HG03342 (cell line): ENCODE measurements around the gene TAOK2.
"Not testable (repeated sequence)": the region's sequence is repeated elsewhere in the genome, so short reads cannot be mapped to it uniquely, and the experiment has no call there.

Experiments used
- ATAC-seq: cut with Tn5 transposase; IDR thresholded peaks from one replicate; pipeline ENCODE4 v1.9.1; 2021; ENCODE audit warnings: mild to moderate bottlenecking, moderate library complexity; ENCODE audit not compliant: unreplicated experiment

The TAOK2 gene

DNA sequence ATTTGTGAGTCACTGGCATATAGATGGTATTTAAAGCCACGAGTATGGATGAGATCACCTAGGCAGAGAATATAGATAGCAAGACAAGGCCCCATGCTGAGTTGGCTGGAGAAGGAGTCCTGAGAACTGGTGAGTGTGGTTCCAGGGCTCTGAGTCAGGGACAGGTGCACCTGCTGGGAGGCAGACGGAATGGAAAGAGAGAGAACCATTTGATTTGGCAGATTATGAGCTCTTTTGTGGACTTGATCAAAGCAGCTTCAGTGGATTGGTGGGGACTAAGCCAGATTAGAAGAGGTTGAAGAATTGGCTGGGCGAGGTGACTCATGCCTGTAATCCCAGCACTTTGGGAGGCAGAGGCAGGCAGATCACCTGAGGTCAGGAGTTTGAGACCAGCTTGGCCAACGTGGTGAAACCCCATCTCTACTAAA, 45.1 kb downstream of the TAOK2 start:
- no peak for ATAC-seq

GRCh38 chr16:30022887-30023286, 49.2 kb downstream of the TAOK2 start, which contains the start of gene C16orf92:
C16orf92 (plus strand) TSS chr16:30023198; CDS start chr16:30023341, 143 bp downstream.
- ATAC-seq = no peak

- ATAC-seq = no peak
Measured at GRCh38 chr16:30023586-30023985, 49.9 kb downstream of the TAOK2 start.

DNA sequence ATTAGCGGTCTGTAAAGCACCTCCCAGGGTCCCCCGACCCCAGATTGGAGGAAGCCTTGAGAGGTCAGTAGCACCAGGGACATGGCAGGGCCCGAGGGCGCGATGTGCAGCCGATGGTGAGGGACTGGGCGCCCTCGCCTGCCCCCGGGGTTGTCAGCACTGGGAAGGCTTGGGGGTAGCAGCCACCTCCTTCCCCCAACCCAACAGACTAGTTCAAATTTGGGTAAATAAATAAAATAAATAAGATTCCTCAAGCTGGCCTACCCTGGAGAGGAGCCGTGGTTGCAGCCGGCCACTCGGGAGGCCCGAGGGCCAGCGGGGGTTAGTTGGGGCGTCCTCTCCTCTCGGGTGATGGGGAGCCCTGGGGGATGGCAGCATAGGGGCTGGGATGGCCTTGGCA, 50.8 kb downstream of the TAOK2 start:
- no peak for ATAC-seq

DNA sequence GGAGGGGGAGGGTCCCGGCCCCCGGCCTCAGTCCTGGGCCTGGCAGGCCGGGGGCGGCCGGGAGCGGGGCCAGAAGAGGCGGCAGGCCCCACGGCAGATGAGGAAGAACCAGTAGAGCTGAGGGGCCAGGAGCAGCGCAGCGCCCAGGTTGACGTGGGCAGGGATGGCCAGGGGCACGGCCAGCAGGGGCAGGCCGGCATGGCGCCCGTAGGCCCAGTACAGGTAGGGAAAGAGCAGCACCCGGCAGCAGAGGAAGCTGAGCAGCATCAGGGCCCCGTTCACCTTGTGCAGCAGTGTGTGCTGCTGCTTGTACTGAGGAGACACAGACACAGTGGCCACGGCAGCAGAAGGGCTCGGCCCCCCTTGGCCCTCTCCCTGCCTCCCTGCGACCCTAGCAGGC, 51.5 kb downstream of the TAOK2 start:
- ATAC-seq = no peak

- ATAC-seq = no peak
Measured at GRCh38 chr16:30025574-30025973, 51.9 kb downstream of the TAOK2 start.

DNA sequence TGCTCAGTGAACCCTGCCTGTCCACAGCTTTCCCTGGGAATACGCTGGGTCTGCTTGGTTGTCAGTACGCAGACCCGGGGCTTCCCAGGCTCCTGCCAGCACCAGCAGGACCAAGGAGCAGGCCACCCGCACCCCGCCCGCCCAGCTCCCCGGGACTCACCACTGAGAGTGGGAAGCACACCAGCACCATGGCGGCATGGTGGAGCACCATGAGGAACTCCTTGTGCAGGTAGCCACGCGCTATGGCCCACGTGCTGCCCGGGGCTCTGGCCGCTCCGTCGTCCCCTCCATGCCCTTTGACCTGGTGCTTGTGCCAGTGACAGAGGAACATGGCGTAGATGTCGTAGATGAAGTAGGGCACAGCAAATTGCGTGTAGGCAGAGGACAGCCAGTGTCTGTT, 52.8 kb downstream of the TAOK2 start:
- ATAC-seq = no peak

DNA sequence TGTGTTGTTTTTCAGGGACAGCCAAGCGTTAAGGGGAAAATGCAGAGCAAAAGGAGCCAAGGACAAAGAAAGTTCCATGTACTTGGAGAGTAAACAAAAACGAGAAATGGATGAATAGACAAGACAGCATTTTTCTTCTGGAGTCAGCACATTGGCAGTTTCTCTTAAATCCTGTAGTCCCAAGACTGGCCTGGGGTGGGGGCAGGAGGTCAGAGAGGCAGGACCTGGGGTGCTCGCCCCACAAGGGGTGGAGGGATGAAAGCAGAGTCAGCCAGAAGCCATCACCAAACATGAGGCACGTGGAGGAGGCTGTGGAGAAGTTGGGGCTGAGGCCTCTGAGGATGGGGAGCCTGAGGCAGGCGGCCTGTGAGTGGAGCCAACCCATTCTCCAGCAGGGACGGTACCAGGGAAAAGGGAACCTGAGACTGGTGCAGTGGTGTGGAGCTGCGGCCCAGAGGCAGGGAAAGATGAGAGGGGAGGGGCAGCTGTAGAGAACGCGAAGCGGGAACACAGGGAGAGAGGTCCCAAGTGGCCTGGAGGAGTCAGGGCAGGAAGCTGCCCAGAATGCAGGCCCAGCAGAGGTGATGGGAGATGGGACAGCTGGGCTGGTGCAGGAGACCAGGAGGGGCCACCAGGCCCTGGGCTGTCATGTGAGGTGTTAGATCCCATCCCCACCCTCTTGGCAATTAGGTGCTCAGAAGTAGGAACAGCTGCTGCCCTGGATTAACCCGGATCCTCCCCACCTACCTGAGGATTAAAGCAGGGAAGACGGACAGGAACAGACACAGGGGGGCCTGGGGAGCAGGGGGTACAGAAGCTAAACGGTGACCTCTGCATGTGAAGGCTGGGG, 54.1 kb downstream of the TAOK2 start:
- no peak for ATAC-seq

DNA sequence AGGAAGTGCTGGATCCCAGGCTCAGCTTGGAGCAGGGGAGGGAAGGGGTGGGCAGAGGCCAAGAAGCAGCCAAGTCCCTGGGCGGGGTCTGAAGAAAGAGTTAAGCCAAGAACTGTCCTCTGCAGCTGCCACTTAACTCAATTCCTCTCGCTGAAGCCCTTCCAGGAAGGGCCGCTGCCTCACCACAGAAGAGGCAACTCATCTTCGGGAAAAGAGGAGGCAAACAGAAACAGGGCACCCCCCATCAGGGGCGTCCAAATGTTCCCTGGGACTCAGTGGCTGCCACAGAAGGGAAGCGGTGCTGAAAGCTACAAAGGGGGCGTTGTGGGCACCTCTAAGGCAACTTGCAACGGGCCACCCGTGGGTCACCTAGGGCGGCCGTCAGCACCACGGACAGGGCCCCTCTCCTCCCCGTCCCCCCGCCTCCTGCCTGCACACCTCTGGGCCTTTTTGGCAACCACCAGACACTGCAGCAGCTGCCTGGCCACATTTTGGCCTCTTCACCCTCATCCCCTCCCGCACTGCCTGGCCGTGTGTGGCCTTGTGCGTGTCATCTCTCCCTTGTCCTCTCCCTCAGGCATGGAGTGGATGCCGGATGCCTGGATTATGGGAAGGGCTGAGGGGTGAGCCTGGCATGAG, 54.9 kb downstream of the TAOK2 start:
- ATAC-seq = no peak

- ATAC-seq = no peak
Measured at GRCh38 chr16:30030011-30030685, 56.5 kb downstream of the TAOK2 start.

GRCh38 chr16:30030841-30031413, 57.3 kb downstream of the TAOK2 start, which contains the start of gene TLCD3B:
TLCD3B (minus strand) TSS chr16:30031271; CDS start chr16:30030527, 744 bp downstream.
- no peak for ATAC-seq

- ATAC-seq = no peak
Measured at GRCh38 chr16:30031477-30031918, 57.8 kb downstream of the TAOK2 start.

GRCh38 chr16:30032083-30032819, 58.6 kb downstream of the TAOK2 start:
- no peak for ATAC-seq

GRCh38 chr16:30033270-30033669, 59.6 kb downstream of the TAOK2 start:
- ATAC-seq = no peak

- no peak for ATAC-seq
Measured at GRCh38 chr16:30040221-30040620, 66.6 kb downstream of the TAOK2 start.

DNA sequence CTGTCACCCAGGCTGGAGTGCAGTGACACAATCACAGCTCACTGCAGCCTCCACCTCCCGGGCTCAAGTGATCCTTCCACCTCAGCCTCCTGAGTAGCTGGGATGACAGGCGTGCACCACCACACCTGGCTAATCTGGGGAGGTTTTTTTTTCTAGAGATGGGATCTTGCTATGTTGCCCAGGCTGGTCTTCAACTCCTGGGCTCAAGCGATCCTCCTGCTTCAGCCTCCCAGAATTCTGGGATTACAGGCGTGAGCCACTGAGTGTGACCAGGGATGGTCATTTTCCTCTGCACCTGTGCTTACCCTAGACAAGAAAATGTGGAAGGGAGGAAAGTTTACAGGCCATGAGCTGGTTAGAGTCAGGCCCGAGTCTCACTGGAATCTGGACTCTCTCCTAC, 67.0 kb downstream of the TAOK2 start:
- not testable (repeated sequence) for ATAC-seq

- no peak for ATAC-seq
Measured at GRCh38 chr16:30041841-30042240, 68.2 kb downstream of the TAOK2 start.
